ENCODE results near the gene COL5A1. TPM values are rescaled to one million over a fixed set of nuclear protein-coding genes. Genes with fewer than 3 reads are reported as not detected.

The COL5A1 gene
- total and polyA plus RNA-seq, 2 experiments from 2014 or later, result 211 to 812 TPM

GRCh38 chr9:134759913-134760312 lies 118.3 kb downstream of the COL5A1 start:
- Histone ChIP-seq H3K4me3 (no peak overlapping the region), H3K9me2 (ENCODE audit: insufficient read depth) (no peaks in the 10 kb centered on the region), H3F3A (ENCODE audit: insufficient read depth) (peaks cover 78% of the 10 kb centered on the region), H3K36me3 (ENCODE audit: low read depth) (peaks cover 59% of the 10 kb centered on the region), H3K9ac (no peak overlapping the region), H3K27ac (no peak overlapping the region), H3K4me2 (ENCODE audit: unreplicated experiment) (no peak overlapping the region), H2AFZ (no peak overlapping the region), H3K27me3 (replicated peaks; ENCODE audit: insufficient read depth) (no peaks in the 10 kb centered on the region), H3K9me3 (ENCODE audit: low read depth) (no peaks in the 10 kb centered on the region), H4K20me1 (ENCODE audit: insufficient read depth) (no peaks in the 10 kb centered on the region; the same call in 1 of the 2 replicates), H3K4me1 (ENCODE audit: insufficient read depth) (no peaks in the 10 kb centered on the region), H3K79me2 (ENCODE audit: insufficient read depth) (peaks cover 35% of the 10 kb centered on the region)
- WGBS, 2 experiments (ENCODE audit: low coverage in 1 of 2, low lambda C conversion rate in 2 of 2, missing lambda C conversion rate in 2 of 2), result 83 to 94% methylated on average over 1 to 8 of the region's 8 CpGs
- DNase-seq, result no peak
- TF ChIP-seq EZH2phosphoT487 (IDR thresholded peaks at IDR 0.05; ENCODE audit: insufficient read depth, low read depth) (no peak), EZH2 (IDR thresholded peaks at IDR 0.05; ENCODE audit: insufficient read depth, poor library complexity, severe bottlenecking) (no peak)
- in situ Hi-C loops (cut with MboI), result no loop called here

- Histone ChIP-seq H3K9me3 (ENCODE audit: low read depth) (no peaks in the 10 kb centered on the region), H2AFZ (no peak overlapping the region), H3F3A (ENCODE audit: insufficient read depth) (peaks cover 76% of the 10 kb centered on the region), H3K27me3 (replicated peaks; ENCODE audit: insufficient read depth) (no peaks in the 10 kb centered on the region), H3K79me2 (ENCODE audit: insufficient read depth) (peaks cover 32% of the 10 kb centered on the region), H3K4me1 (ENCODE audit: insufficient read depth) (no peaks in the 10 kb centered on the region), H3K9ac (no peak overlapping the region), H3K9me2 (ENCODE audit: insufficient read depth) (no peaks in the 10 kb centered on the region), H4K20me1 (ENCODE audit: insufficient read depth) (no peaks in the 10 kb centered on the region; the same call in 1 of the 2 replicates), H3K27ac (no peak overlapping the region), H3K36me3 (ENCODE audit: low read depth) (peaks cover 58% of the 10 kb centered on the region), H3K4me3 (no peak overlapping the region), H3K4me2 (ENCODE audit: unreplicated experiment) (no peak overlapping the region)
- TF ChIP-seq EZH2phosphoT487 (IDR thresholded peaks at IDR 0.05; ENCODE audit: insufficient read depth, low read depth) (no peak), EZH2 (IDR thresholded peaks at IDR 0.05; ENCODE audit: insufficient read depth, poor library complexity, severe bottlenecking) (no peak)
- in situ Hi-C loops (cut with MboI), result no loop called here
- DNase-seq, result no peak
- WGBS, 2 experiments (ENCODE audit: low coverage in 1 of 2, low lambda C conversion rate in 2 of 2, missing lambda C conversion rate in 2 of 2), result 85 to 86% methylated on average over 14 to 18 of the region's 18 CpGs
Measured at GRCh38 chr9:134760750-134761420, 119.3 kb downstream of the COL5A1 start.

- H3K9ac ChIP-seq, result no peak overlapping the region
- 0 out of 2 replicates have a peak overlapping the region, but pooled peaks have one; percentile 22 for H3K27ac ChIP-seq
- no peak for DNase-seq
- H3K9me3 ChIP-seq (ENCODE audit: low read depth), result no peaks in the 10 kb centered on the region
- H3K4me2 ChIP-seq (ENCODE audit: unreplicated experiment), result no peak overlapping the region
- H3K79me2 ChIP-seq (ENCODE audit: insufficient read depth), result peaks cover 54% of the 10 kb centered on the region
- peaks cover 89% of the 10 kb centered on the region for H3F3A ChIP-seq (ENCODE audit: insufficient read depth)
- in situ Hi-C loops (cut with MboI), result no loop called here
- no peaks in the 10 kb centered on the region; the same call in 1 of the 2 replicates for H4K20me1 ChIP-seq (ENCODE audit: insufficient read depth)
- no peak overlapping the region for H2AFZ ChIP-seq
- 92 to 93% methylated on average over 21 of the region's 21 CpGs for WGBS, 2 experiments (ENCODE audit: low coverage in 1 of 2, low lambda C conversion rate in 2 of 2, missing lambda C conversion rate in 2 of 2)
- no peaks in the 10 kb centered on the region for H3K27me3 ChIP-seq (replicated peaks; ENCODE audit: insufficient read depth)
- peaks cover 75% of the 10 kb centered on the region for H3K36me3 ChIP-seq (ENCODE audit: low read depth)
- no peak overlapping the region for H3K4me3 ChIP-seq
- no peak for TF ChIP-seq EZH2phosphoT487 (IDR thresholded peaks at IDR 0.05; ENCODE audit: insufficient read depth, low read depth)
- no peaks in the 10 kb centered on the region for H3K9me2 ChIP-seq (ENCODE audit: insufficient read depth)
- H3K4me1 ChIP-seq (ENCODE audit: insufficient read depth), result peaks cover 18% of the 10 kb centered on the region
Measured at GRCh38 chr9:134764473-134765269, 123.1 kb downstream of the COL5A1 start.

GRCh38 chr9:134765785-134766184 lies 124.2 kb downstream of the COL5A1 start:
- no peaks in the 10 kb centered on the region for H3K27me3 ChIP-seq (replicated peaks; ENCODE audit: insufficient read depth)
- no peak overlapping the region for H3K9ac ChIP-seq
- DNase-seq, result no peak
- 80 to 84% methylated on average over 14 to 15 of the region's 15 CpGs for WGBS, 2 experiments (ENCODE audit: low coverage in 1 of 2, low lambda C conversion rate in 2 of 2, missing lambda C conversion rate in 2 of 2)
- in situ Hi-C loops (cut with MboI), result no loop called here
- peaks cover 81% of the 10 kb centered on the region for H3K36me3 ChIP-seq (ENCODE audit: low read depth)
- peaks cover 18% of the 10 kb centered on the region for H3K4me1 ChIP-seq (ENCODE audit: insufficient read depth)
- no peaks in the 10 kb centered on the region for H3K9me2 ChIP-seq (ENCODE audit: insufficient read depth)
- H3K9me3 ChIP-seq (ENCODE audit: low read depth), result no peaks in the 10 kb centered on the region
- peaks cover 65% of the 10 kb centered on the region for H3K79me2 ChIP-seq (ENCODE audit: insufficient read depth)
- no peak overlapping the region for H3K4me3 ChIP-seq
- TF ChIP-seq EZH2 (IDR thresholded peaks at IDR 0.05; ENCODE audit: insufficient read depth, poor library complexity, severe bottlenecking) (no peak), EZH2phosphoT487 (IDR thresholded peaks at IDR 0.05; ENCODE audit: insufficient read depth, low read depth) (no peak)
- peak overlapping the region; percentile 20; the same call in 1 of the 2 replicates for H3K27ac ChIP-seq
- no peak overlapping the region for H2AFZ ChIP-seq
- H3F3A ChIP-seq (ENCODE audit: insufficient read depth), result peaks cover 94% of the 10 kb centered on the region
- H4K20me1 ChIP-seq (ENCODE audit: insufficient read depth), result no peaks in the 10 kb centered on the region; the same call in 1 of the 2 replicates
- no peak overlapping the region for H3K4me2 ChIP-seq (ENCODE audit: unreplicated experiment)
